Endothelial cell of umbilical vein (primary cell): Measurements from ENCODE around the gene ST8SIA2. TPM values are rescaled to one million over a fixed set of nuclear protein-coding genes. Genes with fewer than 3 reads are reported as not detected.

Experiments
- BruUV-seq: library from RNA; stranded (reverse); fragments of 400-500 nt; replicated peaks from 2 replicates; lab custom pipeline; 2021; lab: Mats Ljungman, UMichigan
- CTCF ChIA-PET: fragments of 300-600, 350-600 bp; sonication (Branson Sonifier 250); formaldehyde crosslinking; loops from one replicate; lab custom pipeline; 2021; ENCODE audit warnings: antibody characterized with exemption, inconsistent platforms; lab: Charles Lee
- POLR2A ChIA-PET: fragments of 300-600, 350-600 bp; sonication (Branson Sonifier 250); formaldehyde crosslinking; loops from one replicate; lab custom pipeline; 2021; ENCODE audit warnings: antibody characterized with exemption, inconsistent platforms; lab: Charles Lee
- DNase-seq: peaks from one replicate; pipeline ENCODE4 v3.0.0-alpha.2; 2011; ENCODE audit warnings: low read depth, low spot score
- FAIRE-seq: peaks from 2 replicates; lab custom pipeline; 2011; peaks lifted over from hg19 to GRCh38; lab: Jason Lieb, UNC
- H2AFZ ChIP-seq: 2 replicates; pipeline ENCODE4 v1.6.0; 2012; ENCODE audit warnings: low read depth, low read length, control low read depth, inconsistent platforms
- H3K27ac ChIP-seq: 2 replicates; pipeline ENCODE4 v1.5.1; 2011; ENCODE audit warnings: low read depth, mild to moderate bottlenecking, control low read depth, low read length, moderate library complexity; ENCODE audit not compliant: insufficient read depth
- H3K27me3 ChIP-seq, 2 experiments: 2 replicates each; pipeline versions ENCODE4 v1.6.0 to v1.6.1; 2011; ENCODE audit warnings: low read length in 2 of 2, mixed read lengths in 1 of 2; ENCODE audit not compliant: control insufficient read depth in 2 of 2, insufficient read depth in 2 of 2
- H3K36me3 ChIP-seq, 2 experiments: 2 replicates in 1 of 2; 3 replicates in 1 of 2; pipeline ENCODE4 v1.5.1; 2011; ENCODE audit warnings: low read length in 2 of 2, mild to moderate bottlenecking in 1 of 2, moderate library complexity in 1 of 2; ENCODE audit not compliant: control insufficient read depth in 2 of 2, insufficient read depth in 2 of 2; ENCODE audit errors: extremely low read depth in 1 of 2
- H3K4me1 ChIP-seq: 3 replicates; pipeline ENCODE4 v1.5.1; 2011; ENCODE audit warnings: mild to moderate bottlenecking, low read length; ENCODE audit not compliant: control insufficient read depth, insufficient read depth; ENCODE audit errors: extremely low read depth
- H3K4me2 ChIP-seq: 2 replicates; pipeline ENCODE4 v1.6.1; 2011; ENCODE audit warnings: low read length, control low read depth, mixed read lengths; ENCODE audit not compliant: insufficient read depth
- H3K4me3 ChIP-seq, 3 experiments: fragments of 200-600 bp in 1 of 3; sonication (generic), shearing (Covaris generic) in 1 of 3; replicated peaks in 1 of 3; 2 replicates each; pipeline ENCODE4 v1.5.1; 2011 to 2016; ENCODE audit warnings: control low read depth in 3 of 3, low read length in 3 of 3, mild to moderate bottlenecking in 2 of 3, inconsistent platforms in 1 of 3, low read depth in 1 of 3, moderate library complexity in 1 of 3; ENCODE audit not compliant: insufficient read depth in 1 of 3
- H3K79me2 ChIP-seq: 2 replicates; pipeline ENCODE4 v1.6.0; 2012; ENCODE audit warnings: low read length, inconsistent platforms; ENCODE audit not compliant: control insufficient read depth, insufficient read depth
- H3K9ac ChIP-seq: replicated peaks from 2 replicates; pipeline ENCODE3; 2011; ENCODE audit warnings: low read length, control low read depth; ENCODE audit not compliant: insufficient read depth; ENCODE audit errors: extremely low read depth
- H3K9me1 ChIP-seq: replicated peaks from 3 replicates; pipeline ENCODE4 v1.6.0; 2011; ENCODE audit warnings: mild to moderate bottlenecking, low read length; ENCODE audit not compliant: control insufficient read depth, insufficient read depth; ENCODE audit errors: extremely low read depth
- H3K9me3 ChIP-seq: replicated peaks from 2 replicates; pipeline ENCODE4 v1.5.1; 2012; ENCODE audit warnings: low read length, inconsistent platforms; ENCODE audit not compliant: control insufficient read depth, insufficient read depth
- H4K20me1 ChIP-seq: replicated peaks from 2 replicates; pipeline ENCODE3; 2011; ENCODE audit warnings: mild to moderate bottlenecking, low read length; ENCODE audit not compliant: control insufficient read depth, insufficient read depth; ENCODE audit errors: extremely low read depth
- EZH2 ChIP-seq: IDR thresholded peaks from 2 replicates; pipeline ENCODE4 v1.6.1; 2012; ENCODE audit warnings: borderline replicate concordance, low read depth, mild to moderate bottlenecking, moderate library complexity, low read length, inconsistent platforms; ENCODE audit not compliant: severe bottlenecking
- FOS ChIP-seq: IDR thresholded peaks from 2 replicates; pipeline ENCODE4 v1.6.1; 2011; ENCODE audit warnings: mild to moderate bottlenecking, low read length, moderate library complexity, borderline replicate concordance; ENCODE audit not compliant: insufficient read depth
- GATA2 ChIP-seq: IDR thresholded peaks from 2 replicates; pipeline ENCODE4 v1.7.0; 2011; ENCODE audit warnings: low read depth, mild to moderate bottlenecking, moderate library complexity, mixed read lengths, low read length; ENCODE audit not compliant: insufficient read length, insufficient read depth
- JUN ChIP-seq: IDR thresholded peaks from 2 replicates; pipeline ENCODE4 v1.6.1; 2011; ENCODE audit warnings: borderline replicate concordance, low read depth; ENCODE audit not compliant: insufficient read length, insufficient read depth
- MAX ChIP-seq: IDR thresholded peaks from 2 replicates; pipeline ENCODE4 v1.6.1; 2011; ENCODE audit not compliant: insufficient read depth, insufficient read length
- MYC ChIP-seq: IDR thresholded peaks from one replicate; pipeline ENCODE4 v1.6.1; 2011; ENCODE audit warnings: mild to moderate bottlenecking, low read depth, low read length
- POLR2A ChIP-seq: IDR thresholded peaks from 2 replicates; pipeline ENCODE4 v1.6.1; 2012; ENCODE audit warnings: low read depth, mild to moderate bottlenecking, control low read depth, low read length
- POLR2AphosphoS5 ChIP-seq: IDR thresholded peaks from 2 replicates; pipeline ENCODE4 v1.6.1; 2012; ENCODE audit warnings: low read depth, mild to moderate bottlenecking, control low read depth, low read length, moderate library complexity; ENCODE audit not compliant: insufficient read depth
- dilution Hi-C: fragments of 300-500 bp; cut with MboI; formaldehyde crosslinking; loops from one replicate; pipeline ENCODE4 v1.15.0; 2019; ENCODE audit warnings: low sequenced_read_pairs; ENCODE audit not compliant: extremely low pct_ligation_motif_present
- intact Hi-C: fragments of 100-400 bp; cut with micrococcal nuclease; formaldehyde crosslinking; loops from one replicate; pipeline ENCODE4 v1.10.0; 2022
- polyA plus RNA-seq, 4 experiments: library from polyadenylated mRNA; depleted of rRNA in 3 of 4; stranded (reverse) in 3 of 4; unstranded in 1 of 4; fragments of >200 nt; gene quantifications; 2 replicates each; pipeline versions ENCODE4 v1.2.1 to v1.2.3, GENCODE V29; 2011 to 2012; ENCODE audit warnings: missing spikeins in 1 of 4
- total RNA-seq: library from RNA; stranded (reverse); gene quantifications from 2 replicates; pipeline ENCODE4 v1.2.3, GENCODE V29; 2021
- TF ChIP-seq, protein P1 (sequence below), 2 donors: IDR thresholded peaks; 1 replicate in 1 of 2; 2 replicates in 1 of 2; pipeline ENCODE4 v1.5.1; 2011; ENCODE audit warnings: low read length in 2 of 2, mild to moderate bottlenecking in 2 of 2, moderate library complexity in 2 of 2, control low read depth in 1 of 2, inconsistent platforms in 1 of 2, low read depth in 1 of 2; ENCODE audit not compliant: insufficient read depth in 1 of 2; ENCODE audit errors: extremely low read depth in 1 of 2

Gene ST8SIA2
- total and polyA plus RNA-seq, 2 donors (not counting 3 experiments of a cell fraction or from before 2014, with no cell fraction given), result 0.35 to 0.46 TPM

DNA sequence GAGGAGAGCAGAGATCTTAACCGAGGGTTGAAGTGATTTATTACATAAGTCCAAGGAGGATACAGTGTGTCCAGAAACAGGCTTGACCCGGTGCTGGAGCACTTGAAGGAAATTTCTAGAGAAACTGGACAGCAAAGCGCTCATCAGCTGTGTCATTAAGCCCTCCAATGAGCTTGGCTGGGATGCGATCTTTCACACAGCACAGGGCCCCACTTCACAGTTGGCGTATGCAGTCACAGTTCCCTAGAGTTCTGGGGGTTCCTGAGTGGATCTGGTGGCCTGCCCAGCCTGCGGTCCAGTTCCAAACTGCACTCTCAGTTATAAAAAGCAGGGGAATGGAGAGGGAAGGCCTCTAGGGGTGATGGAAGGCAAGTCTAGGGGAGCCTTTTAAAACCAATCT, 13.6 kb downstream of the ST8SIA2 start:
- BruUV-seq, result no TSS peak
- Histone ChIP-seq H3K4me3 (no peak overlapping the region), H2AFZ (no peak overlapping the region), H4K20me1 (no peaks in the 10 kb centered on the region), H3K4me1 (no peaks in the 10 kb centered on the region), H3K27me3 (no peaks in the 10 kb centered on the region), H3K4me2 (no peak overlapping the region), H3K9ac (no peak overlapping the region), H3K9me3 (no peaks in the 10 kb centered on the region), H3K9me1 (no peaks in the 10 kb centered on the region), H3K36me3 (no peaks in the 10 kb centered on the region), H3K79me2 (no peaks in the 10 kb centered on the region), H3K27ac (no peak overlapping the region)
- DNase-seq, result no peak
- FAIRE-seq, result no peak
- intact Hi-C loops (no loop called here), dilution Hi-C loops (no loop called here)
- POLR2A ChIA-PET, result no interaction called here
- no peak for TF ChIP-seq EZH2
- CTCF ChIA-PET, result no interaction called here

DNA sequence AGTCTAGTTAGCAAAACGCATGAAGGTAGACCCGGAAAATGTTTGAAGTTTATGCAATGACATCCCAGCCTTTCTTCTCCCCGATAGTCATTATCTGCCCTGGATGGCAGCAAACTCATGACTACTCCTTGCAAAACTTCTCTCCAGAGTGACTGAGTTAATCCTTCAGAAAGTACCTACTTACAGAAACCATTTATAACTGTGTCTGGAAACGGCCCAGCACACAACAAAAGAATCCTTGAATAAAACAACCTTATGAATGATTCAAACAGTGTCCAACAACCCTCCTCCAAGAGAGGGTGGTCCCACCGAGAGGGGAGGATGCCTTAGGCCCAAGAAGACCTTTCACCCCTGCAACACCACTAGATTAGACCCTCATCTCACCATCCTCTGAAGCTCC, 14.2 kb downstream of the ST8SIA2 start:
- H3K9me1 ChIP-seq, result no peaks in the 10 kb centered on the region
- H3K9me3 ChIP-seq, result no peaks in the 10 kb centered on the region
- no TSS peak for BruUV-seq
- TF ChIP-seq POLR2AphosphoS5 (no peak), MYC (no peak), MAX (no peak), EZH2 (no peak), POLR2A (no peak), GATA2 (no peak), JUN (no peak), FOS (no peak)
- TF ChIP-seq, protein P1, sequence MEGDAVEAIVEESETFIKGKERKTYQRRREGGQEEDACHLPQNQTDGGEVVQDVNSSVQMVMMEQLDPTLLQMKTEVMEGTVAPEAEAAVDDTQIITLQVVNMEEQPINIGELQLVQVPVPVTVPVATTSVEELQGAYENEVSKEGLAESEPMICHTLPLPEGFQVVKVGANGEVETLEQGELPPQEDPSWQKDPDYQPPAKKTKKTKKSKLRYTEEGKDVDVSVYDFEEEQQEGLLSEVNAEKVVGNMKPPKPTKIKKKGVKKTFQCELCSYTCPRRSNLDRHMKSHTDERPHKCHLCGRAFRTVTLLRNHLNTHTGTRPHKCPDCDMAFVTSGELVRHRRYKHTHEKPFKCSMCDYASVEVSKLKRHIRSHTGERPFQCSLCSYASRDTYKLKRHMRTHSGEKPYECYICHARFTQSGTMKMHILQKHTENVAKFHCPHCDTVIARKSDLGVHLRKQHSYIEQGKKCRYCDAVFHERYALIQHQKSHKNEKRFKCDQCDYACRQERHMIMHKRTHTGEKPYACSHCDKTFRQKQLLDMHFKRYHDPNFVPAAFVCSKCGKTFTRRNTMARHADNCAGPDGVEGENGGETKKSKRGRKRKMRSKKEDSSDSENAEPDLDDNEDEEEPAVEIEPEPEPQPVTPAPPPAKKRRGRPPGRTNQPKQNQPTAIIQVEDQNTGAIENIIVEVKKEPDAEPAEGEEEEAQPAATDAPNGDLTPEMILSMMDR (IDR thresholded peaks at IDR 0.05; ENCODE audit: extremely low read depth in 1 of 2, insufficient read depth in 1 of 2, low read depth in 1 of 2, low read length in 2 of 2), result no peak
- FAIRE-seq, result no peak
- no peaks in the 10 kb centered on the region for H3K4me1 ChIP-seq
- no peaks in the 10 kb centered on the region for H3K79me2 ChIP-seq
- DNase-seq, result no peak
- H3K36me3 ChIP-seq, result no peaks in the 10 kb centered on the region
- H3K27me3 ChIP-seq, result no peaks in the 10 kb centered on the region
- H3K9ac ChIP-seq, result no peak overlapping the region
- intact Hi-C loops, result no loop called here
- no peaks in the 10 kb centered on the region for H4K20me1 ChIP-seq
- POLR2A ChIA-PET, result no interaction called here
- dilution Hi-C loops, result no loop called here
- CTCF ChIA-PET, result no interaction called here
- no peak overlapping the region for H3K4me3 ChIP-seq
- H3K27ac ChIP-seq, result no peak overlapping the region
- H3K4me2 ChIP-seq, result no peak overlapping the region
- no peak overlapping the region for H2AFZ ChIP-seq
